A673 (cell line): ENCODE data around the gene CCKAR. TPM values are rescaled to one million over a fixed set of nuclear protein-coding genes. Genes with fewer than 3 reads are reported as not detected.

Experiments used
- BruUV-seq: library from RNA; stranded (reverse); fragments of 400-500 nt; replicated peaks from 2 replicates; lab custom pipeline; 2021; lab: Mats Ljungman, UMichigan
- CTCF ChIA-PET: fragments of 300-600 bp; sonication (Branson Sonifier 250); formaldehyde crosslinking; loops from one replicate; lab custom pipeline; 2022; ENCODE audit warnings: antibody characterized with exemption; lab: Charles Lee
- POLR2A ChIA-PET: fragments of 300-600 bp; sonication (Branson Sonifier 250); formaldehyde crosslinking; loops from one replicate; lab custom pipeline; 2022; ENCODE audit warnings: antibody characterized with exemption; ENCODE audit not compliant: low non-redundant PET; lab: Charles Lee
- DNase-seq: peaks from one replicate; pipeline ENCODE4 v3.0.0-alpha.2; 2015; ENCODE audit warnings: low spot score
- H3K27ac ChIP-seq: fragments of 200-600 bp; sonication (generic); 2 replicates; pipeline ENCODE4 v1.5.1; 2016; ENCODE audit warnings: mixed run types, low read depth, mild to moderate bottlenecking, mixed read lengths, antibody characterized with exemption, low read length; ENCODE audit not compliant: poor library complexity, severe bottlenecking
- H3K27me3 ChIP-seq: fragments of 200-600 bp; sonication (generic); replicated peaks from 2 replicates; pipeline ENCODE4 v1.6.1; 2017; ENCODE audit warnings: mixed run types, low read depth, mild to moderate bottlenecking, mixed read lengths, antibody characterized with exemption, low read length; ENCODE audit not compliant: insufficient read depth, poor library complexity
- H3K36me3 ChIP-seq: fragments of 200-600 bp; sonication (generic); 2 replicates; pipeline ENCODE4 v1.6.1; 2016; ENCODE audit warnings: mixed run types, mild to moderate bottlenecking, mixed read lengths, antibody characterized with exemption, low read length; ENCODE audit not compliant: insufficient read depth, poor library complexity, severe bottlenecking
- H3K4me1 ChIP-seq: fragments of 200-600 bp; sonication (generic); 2 replicates; pipeline ENCODE4 v1.6.1; 2017; ENCODE audit warnings: mixed run types, mild to moderate bottlenecking, mixed read lengths, antibody characterized with exemption, low read length; ENCODE audit not compliant: insufficient read depth, poor library complexity, severe bottlenecking
- H3K4me3 ChIP-seq: fragments of 200-600 bp; sonication (generic); 2 replicates; pipeline ENCODE4 v1.5.1; 2016; ENCODE audit warnings: low read depth, mixed run types, mild to moderate bottlenecking, mixed read lengths, low read length; ENCODE audit not compliant: poor library complexity, severe bottlenecking
- H3K9me3 ChIP-seq: fragments of 200-600 bp; sonication (generic); 2 replicates; pipeline ENCODE4 v1.6.1; 2016; ENCODE audit warnings: mixed run types, low read depth, mild to moderate bottlenecking, mixed read lengths, antibody characterized with exemption, low read length; ENCODE audit not compliant: poor library complexity, severe bottlenecking
- CTCF ChIP-seq: fragments of 300-800, 200-600 bp; sonication (generic); conservative IDR thresholded peaks from 2 replicates; pipeline ENCODE4 v1.5.1; 2017; ENCODE audit warnings: low read depth, mild to moderate bottlenecking, antibody characterized with exemption, low read length, moderate library complexity, mixed read lengths
- EZH2 ChIP-seq: fragments of 200-600 bp; sonication (generic); IDR thresholded peaks from 2 replicates; pipeline ENCODE4 v1.6.1; 2017; ENCODE audit warnings: borderline replicate concordance, low read depth, mild to moderate bottlenecking, mixed read lengths, antibody characterized with exemption, low read length; ENCODE audit not compliant: poor library complexity, severe bottlenecking
- intact Hi-C: fragments of 100-400 bp; cut with micrococcal nuclease; formaldehyde crosslinking; loops from one replicate; pipeline ENCODE4 v1.10.0; 2022; ENCODE audit not compliant: unreplicated experiment
- total RNA-seq: library from RNA; stranded (reverse); gene quantifications from 2 replicates; pipeline ENCODE4 v1.2.3, GENCODE V29; 2021

The CCKAR gene
- total RNA-seq, 1 experiment from 2014 or later, result not detected

- no TSS peak for BruUV-seq
- POLR2A ChIA-PET, result no interaction called here
- intact Hi-C loops, result no loop called here
Observed at GRCh38 chr4:26441771-26442170, 48.5 kb downstream of the CCKAR start.

GRCh38 chr4:26441102-26441501 is 49.2 kb downstream of the CCKAR start:
- TF ChIP-seq CTCF, result no peak
- TF ChIP-seq EZH2, result no peak
- POLR2A ChIA-PET, result no interaction called here
- H3K27me3 ChIP-seq, result no peaks in the 10 kb centered on the region
- no peaks in the 10 kb centered on the region for H3K36me3 ChIP-seq
- DNase-seq, result no peak
- BruUV-seq, result no TSS peak
- no peaks in the 10 kb centered on the region for H3K9me3 ChIP-seq
- no peak overlapping the region for H3K27ac ChIP-seq
- no peaks in the 10 kb centered on the region for H3K4me1 ChIP-seq
- CTCF ChIA-PET, result no interaction called here
- H3K4me3 ChIP-seq, result no peak overlapping the region
- intact Hi-C loops, result no loop called here

More at GRCh38 chr4:26441771-26442170, 48.5 kb downstream of the CCKAR start:
- no peak overlapping the region for H3K27ac ChIP-seq
- H3K4me1 ChIP-seq, result no peaks in the 10 kb centered on the region
- H3K27me3 ChIP-seq, result no peaks in the 10 kb centered on the region
- TF ChIP-seq CTCF (no peak), EZH2 (no peak)
- CTCF ChIA-PET, result no interaction called here
- H3K36me3 ChIP-seq, result no peaks in the 10 kb centered on the region
- no peaks in the 10 kb centered on the region for H3K9me3 ChIP-seq
- no peak overlapping the region for H3K4me3 ChIP-seq
- DNase-seq, result no peak

GRCh38 chr4:26434030-26434639 is 56.1 kb downstream of the CCKAR start:
- DNase-seq, result no peak
- H3K4me1 ChIP-seq, result no peaks in the 10 kb centered on the region
- BruUV-seq, result no TSS peak
- H3K4me3 ChIP-seq, result no peak overlapping the region
- peaks cover 15% of the 10 kb centered on the region for H3K36me3 ChIP-seq
- intact Hi-C loops, result no loop called here
- ChIA-PET CTCF (interaction anchor here (0.5 kb wide), 1 partner anchor 107 kb away, joined by 12 read pairs; no protein-coding TSS in a partner anchor), POLR2A (interaction anchor here (0.6 kb wide), 1 partner anchor 9 kb away, joined by 7 read pairs; no protein-coding TSS in a partner anchor)
- no peak for TF ChIP-seq EZH2
- no peak for TF ChIP-seq CTCF
- no peaks in the 10 kb centered on the region for H3K27me3 ChIP-seq
- no peaks in the 10 kb centered on the region for H3K9me3 ChIP-seq
- no peak overlapping the region for H3K27ac ChIP-seq
